Liver (tissue), 9 donors: Measurements from ENCODE around the gene GRK2. TPM values are rescaled to one million over a fixed set of nuclear protein-coding genes. Genes with fewer than 3 reads are reported as not detected.
"Not testable (repeated sequence)": the region's sequence is repeated elsewhere in the genome, so short reads cannot be mapped to it uniquely, and the experiment has no call there.

Experiments
- DNase-seq: peaks from one replicate; pipeline ENCODE4 v3.0.0-alpha.2; 2017; ENCODE audit warnings: low spot score
- H3K27ac ChIP-seq, 2 donors: one replicate each; pipeline ENCODE4 v1.7.0; 2013; ENCODE audit warnings: inconsistent platforms in 2 of 2, low read length in 2 of 2, control low read depth in 1 of 2, low read depth in 1 of 2, mild to moderate bottlenecking in 1 of 2
- H3K27me3 ChIP-seq, 4 donors: one replicate each; pipeline versions ENCODE4 v1.6.1 to v1.7.0; 2013; ENCODE audit warnings: low read length in 3 of 4, inconsistent platforms in 1 of 4, mild to moderate bottlenecking in 1 of 4, moderate library complexity in 1 of 4; ENCODE audit not compliant: control insufficient read depth in 4 of 4, insufficient read depth in 4 of 4
- H3K36me3 ChIP-seq, 4 donors: one replicate each; pipeline versions ENCODE4 v1.6.1 to v1.7.0; 2013; ENCODE audit warnings: low read length in 3 of 4, mild to moderate bottlenecking in 3 of 4, low read depth in 1 of 4, moderate library complexity in 1 of 4; ENCODE audit not compliant: control insufficient read depth in 4 of 4, insufficient read depth in 3 of 4
- H3K4me1 ChIP-seq, 4 donors: one replicate each; pipeline versions ENCODE4 v1.6.1 to v1.7.0; 2013; ENCODE audit warnings: low read length in 3 of 4, mild to moderate bottlenecking in 3 of 4, moderate library complexity in 1 of 4; ENCODE audit not compliant: control insufficient read depth in 4 of 4, insufficient read depth in 4 of 4
- H3K4me3 ChIP-seq, 3 donors: one replicate each; pipeline versions ENCODE4 v1.6.1 to v1.7.0; 2013; ENCODE audit warnings: low read length in 3 of 3, control low read depth in 1 of 3, low read depth in 1 of 3, mild to moderate bottlenecking in 1 of 3
- H3K9ac ChIP-seq, 2 donors: one replicate each; pipeline ENCODE4 v1.7.0; 2013; ENCODE audit warnings: low read length in 2 of 2, mild to moderate bottlenecking in 2 of 2, moderate library complexity in 2 of 2, control low read depth in 1 of 2, low read depth in 1 of 2
- H3K9me3 ChIP-seq, 4 donors: one replicate each; pipeline versions ENCODE4 v1.6.1 to v1.7.0; 2013; ENCODE audit warnings: low read length in 3 of 4; ENCODE audit not compliant: control insufficient read depth in 4 of 4
- EGR1 ChIP-seq, 2 donors: IDR thresholded peaks; 2 replicates each; pipeline ENCODE4 v1.6.1; 2016 to 2018; ENCODE audit warnings: antibody characterized with exemption in 2 of 2, low read depth in 2 of 2
- FOXA1 ChIP-seq: IDR thresholded peaks from 2 replicates; pipeline ENCODE4 v1.6.1; 2016; ENCODE audit warnings: antibody characterized with exemption
- GABPA ChIP-seq, 2 donors: IDR thresholded peaks in 1 of 2; conservative IDR thresholded peaks in 1 of 2; 2 replicates each; pipeline ENCODE4 v1.6.1; 2016; ENCODE audit warnings: antibody characterized with exemption in 2 of 2, mild to moderate bottlenecking in 1 of 2, moderate library complexity in 1 of 2
- HNF4A ChIP-seq, 2 donors: conservative IDR thresholded peaks; 2 replicates each; pipeline ENCODE4 v1.6.1; 2016; ENCODE audit warnings: antibody characterized with exemption in 2 of 2, mild to moderate bottlenecking in 2 of 2
- HNF4G ChIP-seq: IDR thresholded peaks from 2 replicates; pipeline ENCODE4 v1.6.1; 2016; ENCODE audit warnings: antibody characterized with exemption
- JUND ChIP-seq, 2 donors: IDR thresholded peaks; 2 replicates each; pipeline ENCODE4 v1.6.1; 2016; ENCODE audit warnings: antibody characterized with exemption in 2 of 2
- MAX ChIP-seq: IDR thresholded peaks from 2 replicates; pipeline ENCODE4 v1.6.1; 2016; ENCODE audit warnings: antibody characterized with exemption
- NR2F2 ChIP-seq: IDR thresholded peaks from 2 replicates; pipeline ENCODE4 v1.6.1; 2016; ENCODE audit warnings: antibody characterized with exemption
- RAD21 ChIP-seq, 2 donors: IDR thresholded peaks; 2 replicates each; pipeline ENCODE4 v1.6.1; 2016; ENCODE audit warnings: antibody characterized with exemption in 2 of 2, mild to moderate bottlenecking in 2 of 2
- REST ChIP-seq: IDR thresholded peaks from 2 replicates; pipeline ENCODE4 v1.6.1; 2016; ENCODE audit warnings: antibody characterized with exemption, mild to moderate bottlenecking
- RXRA ChIP-seq, 2 donors: IDR thresholded peaks; 2 replicates each; pipeline ENCODE4 v1.6.1; 2017 to 2018; ENCODE audit warnings: antibody characterized with exemption in 2 of 2, mild to moderate bottlenecking in 1 of 2
- SP1 ChIP-seq: IDR thresholded peaks from 2 replicates; pipeline ENCODE4 v1.6.1; 2018; ENCODE audit warnings: antibody characterized with exemption, mild to moderate bottlenecking
- TAF1 ChIP-seq: conservative IDR thresholded peaks from 2 replicates; pipeline ENCODE4 v1.6.1; 2016; ENCODE audit warnings: antibody characterized with exemption, mild to moderate bottlenecking
- WGBS: extraction: QIAGEN DNeasy Blood & Tissue Kit; methylation state at CpG from one replicate; pipeline ENCODE4 v1.1.7; 2013; 5-methylcytosine and 5-hydroxymethylcytosine counted together
- polyA plus RNA-seq, 2 donors: library from polyadenylated mRNA; stranded (reverse) in 1 of 2; unstranded in 1 of 2; fragments of 200-250 nt in 1 of 2; fragments of >200 nt in 1 of 2; fragmentation: Nextera tagmentation in 1 of 2; extraction: Ambion mirVana in 1 of 2; gene quantifications; one replicate each; pipeline versions ENCODE4 v1.2.1 to v1.2.3, GENCODE V29; 2013 to 2015
- total RNA-seq, 2 donors: library from RNA; depleted of rRNA; stranded (reverse); fragments of >200 nt; gene quantifications; one replicate each; pipeline ENCODE4 v1.2.3, GENCODE V29; 2014
- TF ChIP-seq, protein P1 (sequence below): IDR thresholded peaks from 2 replicates; pipeline ENCODE4 v1.6.1; 2016; ENCODE audit warnings: antibody characterized with exemption
- TF ChIP-seq, protein P2 (sequence below): IDR thresholded peaks from 2 replicates; pipeline ENCODE4 v1.6.1; 2016; ENCODE audit warnings: antibody characterized with exemption
- donor health status: healthy.
- donor health status: healthy.
- donor health status: healthy.
- donor health status: healthy.
- donor health status: healthy.

Gene GRK2
- total and polyA plus RNA-seq, 4 donors: 13.4 to 41.4 (median 31.7) TPM

- H3K36me3 ChIP-seq: no peaks in the 10 kb centered on the region
- H3K27ac ChIP-seq: peak overlapping the region; percentile 94 to 96
- DNase-seq: no peak
- H3K9me3 ChIP-seq: no peaks in the 10 kb centered on the region
- H3K9ac ChIP-seq: peak overlapping the region; percentile 76 to 85
- TF ChIP-seq NR2F2: no peak
- TF ChIP-seq FOXA1: no peak
- no peak for TF ChIP-seq HNF4G
- no peak for TF ChIP-seq RXRA (IDR thresholded peaks at IDR 0.05)
- TF ChIP-seq MAX: no peak
- TF ChIP-seq EGR1 (IDR thresholded peaks at IDR 0.05; ENCODE audit: low read depth in 2 of 2): no peak
- H3K4me3 ChIP-seq: peak overlapping the region; percentile 86 to 95 (median 94)
- under 1% methylated on average over 53 of the region's 53 CpGs for WGBS
- H3K27me3 ChIP-seq: no peaks in the 10 kb centered on the region
- H3K4me1 ChIP-seq: peaks cover 1 to 12% (median 5%) of the 10 kb centered on the region in 4 donors
Observed at GRCh38 chr11:67317888-67318555, 51.7 kb downstream of the GRK2 start.

DNA sequence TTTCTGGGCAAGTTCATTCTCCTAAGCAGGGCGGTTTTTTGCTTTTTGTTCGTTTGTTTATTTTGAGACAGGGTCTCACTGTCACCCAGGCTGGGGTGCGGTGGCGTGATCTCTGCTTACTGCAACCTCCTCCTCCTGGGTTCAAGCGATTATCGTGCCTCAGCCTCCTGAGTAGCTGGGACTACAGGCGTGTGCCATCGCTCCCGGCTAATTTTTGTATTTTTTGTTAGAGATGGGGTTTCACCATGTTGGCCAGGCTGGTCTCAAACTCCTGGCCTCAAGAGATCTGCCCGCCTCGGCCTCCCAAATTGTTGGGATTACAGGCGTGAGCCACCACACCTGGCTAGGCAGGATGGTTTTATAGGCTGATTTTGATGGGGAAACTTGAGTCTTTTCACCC is 52.6 kb downstream of the GRK2 start:
- not testable (repeated sequence) for H3K36me3 ChIP-seq, H3K9ac ChIP-seq, DNase-seq, H3K27ac ChIP-seq, H3K4me3 ChIP-seq, H3K9me3 ChIP-seq, H3K27me3 ChIP-seq
- peaks cover 1 to 12% (median 5%) of the 10 kb centered on the region in 4 donors for H3K4me1 ChIP-seq
- 92% methylated on average over 12 of the region's 12 CpGs for WGBS

DNA sequence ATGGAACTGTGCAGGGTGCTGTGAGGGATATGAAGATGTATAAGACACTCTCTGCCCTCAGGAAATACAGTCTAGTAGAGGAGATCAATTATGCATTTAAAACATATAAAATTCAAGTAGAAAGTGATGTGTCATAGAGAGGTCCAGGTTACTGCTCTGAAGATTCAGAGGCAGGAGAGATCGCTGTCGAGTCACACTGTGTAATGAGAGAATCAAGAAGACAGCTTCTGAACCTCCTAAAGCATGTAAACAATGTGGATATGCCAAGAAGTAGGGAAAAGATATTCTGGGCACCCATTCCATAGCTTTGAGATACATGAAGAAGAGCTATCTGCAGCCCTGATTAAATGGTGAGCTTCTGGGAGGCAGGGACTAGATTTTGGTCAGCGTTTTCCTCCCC is 53.7 kb downstream of the GRK2 start:
- TF ChIP-seq JUND (IDR thresholded peaks at IDR 0.05) (no peak), RXRA (IDR thresholded peaks at IDR 0.05) (no peak), FOXA1 (no peak), REST (no peak), NR2F2 (no peak), TAF1 (no peak), MAX (no peak), EGR1 (IDR thresholded peaks at IDR 0.05; ENCODE audit: low read depth in 2 of 2) (no peak), HNF4A (conservative IDR thresholded peaks at IDR 0.05) (no peak), RAD21 (IDR thresholded peaks at IDR 0.05) (no peak), GABPA (IDR thresholded peaks at IDR 0.05 in 1 of 2, conservative IDR thresholded peaks at IDR 0.05 in 1 of 2) (no peak), SP1 (no peak)
- TF ChIP-seq, protein P1, sequence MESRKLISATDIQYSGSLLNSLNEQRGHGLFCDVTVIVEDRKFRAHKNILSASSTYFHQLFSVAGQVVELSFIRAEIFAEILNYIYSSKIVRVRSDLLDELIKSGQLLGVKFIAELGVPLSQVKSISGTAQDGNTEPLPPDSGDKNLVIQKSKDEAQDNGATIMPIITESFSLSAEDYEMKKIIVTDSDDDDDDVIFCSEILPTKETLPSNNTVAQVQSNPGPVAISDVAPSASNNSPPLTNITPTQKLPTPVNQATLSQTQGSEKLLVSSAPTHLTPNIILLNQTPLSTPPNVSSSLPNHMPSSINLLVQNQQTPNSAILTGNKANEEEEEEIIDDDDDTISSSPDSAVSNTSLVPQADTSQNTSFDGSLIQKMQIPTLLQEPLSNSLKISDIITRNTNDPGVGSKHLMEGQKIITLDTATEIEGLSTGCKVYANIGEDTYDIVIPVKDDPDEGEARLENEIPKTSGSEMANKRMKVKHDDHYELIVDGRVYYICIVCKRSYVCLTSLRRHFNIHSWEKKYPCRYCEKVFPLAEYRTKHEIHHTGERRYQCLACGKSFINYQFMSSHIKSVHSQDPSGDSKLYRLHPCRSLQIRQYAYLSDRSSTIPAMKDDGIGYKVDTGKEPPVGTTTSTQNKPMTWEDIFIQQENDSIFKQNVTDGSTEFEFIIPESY: no peak
- TF ChIP-seq, protein P2, sequence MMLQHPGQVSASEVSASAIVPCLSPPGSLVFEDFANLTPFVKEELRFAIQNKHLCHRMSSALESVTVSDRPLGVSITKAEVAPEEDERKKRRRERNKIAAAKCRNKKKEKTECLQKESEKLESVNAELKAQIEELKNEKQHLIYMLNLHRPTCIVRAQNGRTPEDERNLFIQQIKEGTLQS: no peak
- Histone ChIP-seq H3K36me3 (no peaks in the 10 kb centered on the region), H3K9ac (no peak overlapping the region), H3K4me3 (no peak overlapping the region), H3K27me3 (no peaks in the 10 kb centered on the region), H3K9me3 (no peaks in the 10 kb centered on the region), H3K4me1 (peaks cover 1 to 12% (median 5%) of the 10 kb centered on the region in 4 donors), H3K27ac (no peak overlapping the region)
- WGBS: 86% methylated on average over 3 of the region's 3 CpGs
- DNase-seq: no peak
